GM18511 (cell line): Measurements from ENCODE around the gene COPE.
"Not testable (repeated sequence)": the region's sequence is repeated elsewhere in the genome, so short reads cannot be mapped to it uniquely, and the experiment has no call there.

ENCODE experiments used
- ATAC-seq: cut with Tn5 transposase; IDR thresholded peaks from one replicate; pipeline ENCODE4 v1.9.1; 2021; ENCODE audit warnings: mild to moderate bottlenecking, moderate library complexity; ENCODE audit not compliant: unreplicated experiment

Gene COPE

DNA sequence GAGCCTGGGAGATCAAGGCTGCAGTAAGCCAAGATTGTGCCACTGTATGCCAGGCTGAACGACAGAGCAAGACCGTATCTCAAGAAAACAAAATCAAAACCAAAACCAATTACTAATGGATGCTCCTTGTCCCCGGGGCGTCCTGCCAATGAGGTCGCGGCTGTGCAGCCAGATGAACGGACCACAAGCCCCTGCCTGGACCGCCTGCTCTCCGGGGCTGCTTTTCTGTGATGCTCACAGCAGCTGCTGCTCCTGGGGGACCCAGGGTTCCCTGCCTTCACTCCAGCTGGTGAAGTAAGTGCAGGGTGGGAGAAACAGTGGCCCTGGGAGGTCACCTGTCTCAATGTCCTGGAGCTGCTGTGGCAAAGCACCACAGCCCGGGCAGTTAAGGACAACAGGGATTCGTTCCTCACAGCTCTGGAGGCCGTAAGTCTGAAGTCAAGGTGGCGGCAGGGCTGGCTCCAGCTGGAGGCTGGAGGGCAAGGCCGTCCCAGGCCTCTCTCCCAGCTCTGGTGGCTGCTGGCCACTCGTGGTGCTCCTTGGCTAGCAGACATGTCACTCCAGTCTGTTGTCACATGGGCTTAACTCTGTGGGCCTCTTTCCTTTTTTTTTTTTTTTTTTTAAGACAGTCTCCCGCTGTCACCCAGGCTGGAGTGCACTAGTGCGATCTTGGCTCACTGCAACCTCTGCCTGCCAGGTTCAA, 10.1 kb downstream of the COPE start:
- ATAC-seq = no peak

DNA sequence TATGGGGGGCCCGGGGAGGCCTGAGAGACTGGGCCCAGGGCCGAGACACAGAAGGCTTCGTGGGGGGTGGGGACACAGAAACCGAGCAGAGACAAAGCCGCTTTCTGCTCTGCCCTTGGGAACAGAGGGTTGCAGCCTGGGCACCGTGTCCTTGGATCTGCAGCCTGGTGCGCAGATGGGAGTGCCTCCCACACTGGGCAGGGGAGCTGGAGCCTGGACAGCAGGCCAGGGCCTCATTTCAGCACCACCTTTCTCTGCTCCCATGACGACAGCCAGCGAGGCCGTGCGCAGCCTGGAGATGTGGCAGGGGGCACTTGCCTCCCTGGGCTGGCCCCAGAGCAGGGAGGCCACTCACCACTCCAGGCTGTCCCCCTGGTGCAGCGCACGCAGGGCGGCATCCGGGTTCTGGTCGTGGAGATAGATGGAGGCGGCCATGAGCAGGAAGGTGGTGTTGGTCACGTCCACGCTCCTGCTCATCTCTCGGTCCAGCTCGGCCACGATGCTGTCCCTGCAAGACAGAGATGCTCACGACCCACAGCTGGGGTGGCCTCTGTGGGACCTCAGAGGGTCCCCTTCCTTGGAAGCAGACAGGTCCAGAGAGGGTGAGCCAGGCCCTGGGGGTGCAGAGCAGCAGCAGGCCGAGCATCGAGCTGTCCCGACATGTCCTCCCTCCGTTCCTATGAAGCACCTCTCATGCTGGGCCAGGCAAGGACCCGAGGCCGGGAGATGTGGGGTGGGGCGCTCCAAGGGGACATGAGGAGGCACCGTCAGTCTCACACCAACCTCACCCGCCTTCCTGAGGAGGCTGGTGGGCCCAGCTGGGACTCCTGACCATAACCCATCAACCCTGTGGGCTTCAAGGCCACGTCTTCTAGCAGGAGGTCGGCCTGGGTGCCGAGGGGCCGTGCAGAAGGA, 12.3 kb downstream of the COPE start:
- ATAC-seq = no peak

DNA sequence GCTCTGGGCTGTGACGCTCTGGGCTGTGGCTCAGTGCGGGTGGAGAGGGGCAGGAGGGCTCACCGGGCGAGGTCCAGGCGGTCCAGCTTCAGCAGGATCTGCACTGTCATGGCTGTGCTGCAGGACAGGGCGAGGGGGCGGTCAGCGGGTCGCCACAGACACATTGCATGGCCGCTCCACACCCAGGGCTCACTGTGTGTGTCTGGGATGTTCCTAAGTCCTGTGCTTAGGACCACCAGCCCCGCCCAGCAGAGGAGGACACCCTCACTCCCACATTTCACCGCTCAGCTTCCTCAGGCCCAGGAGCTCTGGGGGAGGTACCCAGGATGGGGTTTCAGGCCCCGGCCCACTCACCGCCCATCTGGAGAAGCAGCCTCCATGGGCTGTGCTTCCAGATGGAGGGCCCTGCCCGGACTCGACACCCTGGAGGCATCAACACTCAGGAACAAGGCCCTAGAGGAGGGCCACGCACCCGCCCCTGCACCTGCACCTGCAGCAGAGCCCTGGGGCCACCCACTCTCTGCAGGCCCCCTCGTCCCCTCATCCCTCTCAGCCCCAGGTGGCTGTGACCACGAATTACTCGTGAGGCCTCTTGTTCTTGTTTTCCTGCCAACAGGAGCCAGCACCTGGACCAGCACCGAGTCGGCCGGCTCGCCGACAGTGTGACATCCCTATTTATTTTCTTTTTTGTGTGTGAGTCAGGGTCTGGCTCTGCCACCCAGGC, 13.5 kb downstream of the COPE start:
- ATAC-seq = no peak

GRCh38 chr19:18905058-18905456, 14.1 kb downstream of the COPE start:
- ATAC-seq = no peak

DNA sequence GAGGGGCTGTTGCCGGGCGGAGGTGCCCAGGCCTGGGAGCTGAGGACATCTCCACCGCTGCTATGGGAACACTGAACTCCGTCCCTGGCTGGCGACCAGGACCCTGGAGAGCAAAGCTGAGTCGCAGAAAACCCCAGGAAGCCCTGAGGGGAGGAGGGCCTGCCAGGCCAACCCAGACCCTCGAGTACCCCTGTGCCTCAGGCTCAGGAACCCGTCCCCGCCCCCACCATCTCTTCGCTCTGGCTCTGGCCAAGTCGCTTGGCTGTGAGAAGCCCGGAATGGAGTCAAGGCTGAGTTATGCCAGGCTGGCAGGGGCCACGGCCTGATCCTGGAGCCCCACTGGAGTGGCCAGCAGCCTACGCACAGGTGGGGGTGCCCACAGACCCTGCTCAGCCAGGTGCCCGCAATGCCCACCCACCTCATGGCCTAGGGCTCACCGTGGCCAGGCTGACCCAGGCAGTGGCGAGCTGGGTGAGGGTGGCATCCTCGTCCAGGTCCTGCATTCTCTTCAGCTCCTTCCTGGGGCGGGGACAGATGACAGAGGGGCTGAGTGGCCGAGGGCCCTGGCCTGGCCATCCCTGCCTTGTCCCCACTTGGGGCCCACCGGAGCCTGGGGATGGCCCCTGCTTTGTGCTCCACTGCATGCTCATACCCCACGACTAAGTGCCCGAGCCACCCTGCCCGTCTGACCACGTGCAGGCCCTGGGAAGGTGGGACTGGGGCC, 14.7 kb downstream of the COPE start:
- no peak for ATAC-seq

DNA sequence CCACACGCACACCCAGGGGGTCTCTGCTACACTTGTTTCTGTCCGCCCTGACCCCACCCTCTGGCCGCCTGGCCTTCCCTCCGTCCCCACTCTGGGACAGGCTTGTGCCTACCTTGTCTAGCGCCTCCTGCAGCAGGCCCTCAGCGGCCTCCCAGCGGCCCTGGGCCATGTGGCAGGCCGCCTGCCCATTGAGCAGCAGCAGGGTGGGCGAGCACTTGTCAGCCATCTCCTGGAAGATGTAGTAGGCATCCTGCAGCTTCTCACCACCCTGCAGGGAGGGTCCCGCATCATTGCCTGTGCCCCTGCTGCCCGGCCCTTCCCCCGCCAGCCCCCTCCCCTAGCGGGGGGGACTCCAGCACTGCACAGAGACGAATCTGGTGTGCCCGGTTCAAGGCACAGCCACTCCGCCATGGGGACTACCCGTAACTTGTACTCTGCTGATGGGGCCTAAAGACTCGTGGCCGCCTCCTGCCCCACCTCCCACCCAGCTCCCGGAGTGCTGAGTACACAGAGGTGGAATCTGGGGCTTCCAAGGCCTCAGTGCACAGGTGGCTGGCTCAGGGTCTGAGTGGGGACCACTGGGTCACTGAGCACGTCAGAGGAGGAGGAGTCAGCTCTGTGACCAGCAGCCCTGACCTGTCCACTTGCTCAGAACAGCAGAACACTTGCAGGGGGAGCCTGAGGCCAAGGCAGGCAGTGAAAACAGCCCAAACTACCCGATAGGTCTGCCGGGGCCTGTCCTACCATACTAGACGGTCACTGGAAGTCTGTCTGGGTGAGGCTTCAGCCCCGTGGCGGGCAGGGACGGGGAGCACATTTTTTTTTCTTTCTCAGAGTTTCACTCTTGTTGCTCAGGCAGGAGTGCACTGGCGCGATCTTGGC, 15.8 kb downstream of the COPE start:
- ATAC-seq = no peak

- ATAC-seq = not testable (repeated sequence)
Measured at GRCh38 chr19:18902519-18902918, 16.7 kb downstream of the COPE start.

DNA sequence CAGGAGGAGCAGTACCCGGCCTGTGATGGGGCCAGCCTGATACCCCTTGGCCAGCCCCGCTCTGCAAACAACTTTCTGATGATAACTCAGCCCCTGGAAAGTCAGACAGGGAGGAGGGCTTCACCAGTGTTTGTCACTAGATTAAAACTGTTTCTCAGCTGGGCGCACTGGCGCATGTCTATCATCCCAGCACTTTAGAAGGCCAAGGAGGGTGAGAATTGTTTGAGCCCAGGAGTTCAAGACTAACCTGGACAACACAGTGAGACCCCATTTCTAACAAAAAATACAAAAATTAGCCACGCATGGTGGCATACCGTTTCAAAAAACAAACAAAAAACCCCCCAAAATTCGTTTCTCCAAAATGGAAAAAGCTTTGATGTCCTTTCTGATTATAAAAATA, 17.7 kb downstream of the COPE start:
- ATAC-seq = no peak

- no peak for ATAC-seq
Measured at GRCh38 chr19:18900700-18901481, 18.3 kb downstream of the COPE start.

GRCh38 chr19:18899624-18900560, 19.3 kb downstream of the COPE start:
- ATAC-seq = no peak

DNA sequence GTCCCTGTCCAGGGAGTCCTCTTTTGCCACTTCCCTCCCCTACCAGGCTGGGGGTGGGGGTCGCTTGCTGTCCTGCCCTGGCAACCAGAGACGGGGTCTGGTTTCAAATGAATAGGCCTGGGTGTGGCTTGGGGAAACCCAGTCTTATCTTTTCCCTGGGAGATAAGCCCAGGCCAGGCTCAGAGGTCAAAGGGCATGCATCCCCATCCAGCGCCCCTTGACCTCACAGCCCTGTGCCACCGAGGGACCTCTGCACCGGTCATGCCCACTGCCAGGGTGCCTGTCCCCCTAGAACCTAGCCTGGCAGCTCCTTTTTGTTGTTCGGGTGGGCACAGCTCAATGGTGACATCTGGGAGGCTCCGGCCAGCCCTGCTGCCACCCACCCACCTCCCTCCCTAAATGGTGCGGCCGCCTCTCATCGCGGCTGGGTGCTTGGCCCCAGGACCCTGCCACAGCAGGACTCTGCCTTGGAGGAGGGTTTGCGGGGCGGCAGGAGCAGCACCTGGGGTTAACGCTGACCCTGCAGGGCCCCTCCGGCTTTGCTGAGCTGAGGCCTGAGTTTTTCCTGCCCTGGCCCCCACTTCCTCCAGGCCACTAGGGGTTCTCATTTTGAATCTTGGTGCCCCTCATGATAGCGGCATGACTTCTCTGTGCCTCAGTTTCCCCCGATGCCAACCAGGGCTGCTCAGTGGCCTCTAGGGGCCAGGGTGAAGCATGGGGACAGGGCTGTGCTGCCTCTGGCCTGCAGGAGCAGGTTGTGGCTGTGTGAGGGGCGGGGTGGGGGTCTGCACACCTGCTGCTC, 20.4 kb downstream of the COPE start:
- no peak for ATAC-seq

DNA sequence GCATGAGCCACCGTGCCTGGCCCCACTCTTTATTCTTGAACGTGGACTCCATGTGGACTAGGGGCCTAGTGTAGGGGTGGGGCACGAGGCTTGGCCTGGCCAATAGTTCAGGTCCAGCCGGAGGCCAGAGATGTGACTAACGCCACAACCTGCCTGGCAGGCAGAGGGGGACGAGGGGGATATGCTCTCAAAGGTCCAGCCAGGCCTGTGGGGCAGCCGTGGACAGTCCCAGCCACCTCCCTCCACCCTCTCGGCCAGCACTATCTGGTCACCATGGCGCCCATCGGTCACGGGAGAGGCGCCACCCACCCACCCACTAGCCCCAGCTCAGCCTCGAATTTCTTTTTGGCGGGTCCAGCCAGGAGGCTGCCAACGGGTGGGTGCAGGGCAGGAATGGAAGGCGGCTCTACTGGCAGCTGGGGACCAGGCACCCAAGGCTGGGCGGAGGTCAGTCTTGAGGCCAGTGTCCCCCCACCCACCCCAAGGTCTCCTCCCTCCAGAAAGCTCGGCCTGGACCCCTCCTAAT, 21.0 kb downstream of the COPE start:
- no peak for ATAC-seq

DNA sequence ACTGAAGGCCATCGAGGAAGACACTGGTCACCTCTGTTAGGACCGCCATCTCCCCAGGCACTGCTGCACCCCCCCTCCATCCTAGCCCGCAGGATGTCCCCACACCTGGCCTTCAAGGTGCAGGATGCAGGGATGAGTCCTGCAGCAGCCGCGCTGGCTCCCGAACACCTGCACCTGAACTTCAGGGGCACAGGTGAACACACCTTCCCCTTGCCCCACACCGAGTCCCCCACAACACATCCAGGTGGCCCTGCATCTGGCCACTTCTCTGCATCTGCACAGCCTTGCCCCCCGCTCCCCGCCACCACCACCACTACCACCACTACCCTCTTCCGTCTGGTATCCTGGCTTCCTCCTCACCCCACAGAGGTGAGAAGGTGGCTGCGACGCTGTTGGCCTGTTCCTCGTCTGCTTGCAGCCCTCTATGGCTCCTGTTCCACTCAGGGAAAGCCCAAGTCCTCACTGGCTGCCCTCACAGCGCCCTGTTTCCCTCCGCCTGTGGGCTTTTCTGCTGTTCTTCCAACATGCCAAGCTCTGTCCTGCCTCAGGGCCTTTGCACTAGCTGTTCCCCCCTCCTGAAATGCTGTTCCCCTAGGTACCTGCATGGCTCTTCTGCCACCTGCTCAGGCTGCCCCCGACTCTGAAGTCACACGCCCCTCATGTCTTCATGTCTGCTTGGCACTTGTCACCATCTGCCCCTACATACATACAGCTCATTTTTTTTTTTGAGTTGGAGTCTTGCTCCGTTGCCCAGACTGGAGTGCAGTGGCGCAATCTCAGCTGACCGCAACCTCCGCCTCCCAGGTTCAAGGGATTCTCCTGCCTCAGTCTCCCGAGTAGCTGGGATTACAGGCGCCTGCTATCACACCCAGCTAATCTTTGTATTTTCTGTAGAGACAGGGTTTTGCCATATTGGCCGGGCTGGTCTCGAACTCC, 21.8 kb downstream of the COPE start:
- ATAC-seq = no peak

DNA sequence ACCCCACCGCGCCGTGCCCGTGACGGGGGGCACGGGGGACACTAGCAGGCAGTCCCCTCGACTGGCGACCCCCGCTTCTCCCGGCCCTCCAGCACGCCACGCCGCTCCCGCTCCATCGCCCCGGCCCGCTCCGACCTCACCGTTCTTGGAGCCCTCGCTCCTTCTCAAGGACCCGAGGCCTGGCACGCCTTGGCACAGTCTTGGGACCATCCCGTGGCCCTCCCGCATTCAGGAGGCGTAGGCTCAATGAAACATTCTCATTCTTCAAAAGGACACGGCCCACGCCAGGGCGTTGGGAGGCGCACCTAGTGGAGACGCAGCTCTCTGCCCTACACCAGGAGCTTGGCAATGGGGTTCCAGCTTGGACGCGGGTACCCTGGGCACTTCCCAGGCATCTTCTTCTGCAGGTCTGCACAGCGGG, 22.8 kb downstream of the COPE start:
- no peak for ATAC-seq

- ATAC-seq = no peak
Measured at GRCh38 chr19:18895824-18896341, 23.3 kb downstream of the COPE start, which contains the start of gene CERS1. Gene CERS1, minus strand, starts transcription at chr19:18896158. Its CDS starts 86 bp downstream, at chr19:18896072.
